HFF-Myc (cell line): ENCODE data around the gene LRCH1.
A peak's percentile ranks its signal among the peaks of the same experiment; 100 is the strongest.

ENCODE experiments used
- DNase-seq: peaks from one replicate; pipeline ENCODE4 v3.0.0-alpha.2; 2011; ENCODE audit warnings: low read depth; ENCODE audit errors: extremely low read depth
- H3K4me3 ChIP-seq: replicated peaks from 2 replicates; pipeline ENCODE4 v1.5.1; 2011; ENCODE audit warnings: low read depth, mild to moderate bottlenecking, control low read depth, low read length
- TF ChIP-seq, protein P1 (sequence below): IDR thresholded peaks from 2 replicates; pipeline ENCODE4 v1.5.1; 2012; ENCODE audit warnings: mild to moderate bottlenecking, low read depth, low read length, control low read depth; ENCODE audit errors: missing control alignments

Gene LRCH1

DNA sequence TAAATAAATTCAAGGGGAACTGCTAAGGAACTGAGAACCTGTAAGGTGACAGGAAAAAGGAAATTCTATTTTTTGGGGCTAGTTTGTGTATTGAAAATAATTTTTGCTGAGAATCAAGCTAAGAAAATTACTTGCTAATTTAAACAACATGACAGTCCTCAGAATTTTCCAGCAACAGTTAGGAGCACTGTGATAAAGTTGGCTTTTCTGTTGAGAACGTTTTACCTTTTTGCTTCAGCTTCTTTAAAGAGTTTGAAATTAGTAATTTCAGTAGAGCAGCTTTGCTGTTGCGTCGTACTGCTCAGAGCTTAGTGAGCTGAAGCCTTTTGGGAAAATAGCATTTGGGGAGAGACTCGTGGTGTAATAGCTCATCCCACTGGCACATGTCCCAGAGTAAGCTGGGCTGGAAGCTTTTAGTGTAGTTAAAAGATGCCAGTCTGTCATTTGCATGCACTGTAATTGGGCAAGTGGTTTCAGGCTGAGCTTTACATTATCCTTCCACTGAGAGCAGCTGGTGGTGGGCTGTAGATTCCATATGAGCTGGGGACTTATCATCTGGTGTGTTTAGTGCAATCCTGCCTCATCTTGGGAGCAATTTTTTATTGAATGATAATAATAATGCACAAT lies 69.8 kb downstream of the LRCH1 start:
- TF ChIP-seq, protein P1, sequence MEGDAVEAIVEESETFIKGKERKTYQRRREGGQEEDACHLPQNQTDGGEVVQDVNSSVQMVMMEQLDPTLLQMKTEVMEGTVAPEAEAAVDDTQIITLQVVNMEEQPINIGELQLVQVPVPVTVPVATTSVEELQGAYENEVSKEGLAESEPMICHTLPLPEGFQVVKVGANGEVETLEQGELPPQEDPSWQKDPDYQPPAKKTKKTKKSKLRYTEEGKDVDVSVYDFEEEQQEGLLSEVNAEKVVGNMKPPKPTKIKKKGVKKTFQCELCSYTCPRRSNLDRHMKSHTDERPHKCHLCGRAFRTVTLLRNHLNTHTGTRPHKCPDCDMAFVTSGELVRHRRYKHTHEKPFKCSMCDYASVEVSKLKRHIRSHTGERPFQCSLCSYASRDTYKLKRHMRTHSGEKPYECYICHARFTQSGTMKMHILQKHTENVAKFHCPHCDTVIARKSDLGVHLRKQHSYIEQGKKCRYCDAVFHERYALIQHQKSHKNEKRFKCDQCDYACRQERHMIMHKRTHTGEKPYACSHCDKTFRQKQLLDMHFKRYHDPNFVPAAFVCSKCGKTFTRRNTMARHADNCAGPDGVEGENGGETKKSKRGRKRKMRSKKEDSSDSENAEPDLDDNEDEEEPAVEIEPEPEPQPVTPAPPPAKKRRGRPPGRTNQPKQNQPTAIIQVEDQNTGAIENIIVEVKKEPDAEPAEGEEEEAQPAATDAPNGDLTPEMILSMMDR = no peak
- no peak overlapping the region for H3K4me3 ChIP-seq
- DNase-seq = peak; percentile 72

- no peak overlapping the region for H3K4me3 ChIP-seq
- TF ChIP-seq, protein P1 = no peak
- DNase-seq = no peak
These were observed 71.4 kb downstream of the LRCH1 start for GRCh38 chr13:46624353-46624752.

GRCh38 chr13:46624821-46625220 lies 71.9 kb downstream of the LRCH1 start:
- DNase-seq = no peak
- H3K4me3 ChIP-seq = no peak overlapping the region
- TF ChIP-seq, protein P1 = no peak

DNA sequence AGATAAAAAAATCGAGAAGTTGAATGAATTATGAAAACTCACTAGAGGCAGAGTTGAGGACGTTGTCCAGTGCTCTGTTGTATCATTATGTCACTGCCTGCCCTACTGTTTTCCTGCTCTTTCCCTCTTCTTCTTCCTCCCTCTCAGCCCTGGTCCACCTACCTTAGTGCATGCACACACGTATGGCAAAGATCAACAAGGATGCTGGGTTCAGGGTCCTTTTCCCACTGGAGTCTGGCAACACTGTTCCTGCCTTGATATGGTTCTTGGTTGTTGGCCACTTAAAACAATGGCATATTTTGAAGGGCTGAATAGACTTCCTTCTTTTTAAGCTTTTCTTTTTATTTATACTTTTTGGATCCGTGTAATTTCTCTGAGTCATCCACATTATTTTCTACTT lies 74.5 kb downstream of the LRCH1 start:
- TF ChIP-seq, protein P1 = no peak
- DNase-seq = no peak
- H3K4me3 ChIP-seq = no peak overlapping the region

DNA sequence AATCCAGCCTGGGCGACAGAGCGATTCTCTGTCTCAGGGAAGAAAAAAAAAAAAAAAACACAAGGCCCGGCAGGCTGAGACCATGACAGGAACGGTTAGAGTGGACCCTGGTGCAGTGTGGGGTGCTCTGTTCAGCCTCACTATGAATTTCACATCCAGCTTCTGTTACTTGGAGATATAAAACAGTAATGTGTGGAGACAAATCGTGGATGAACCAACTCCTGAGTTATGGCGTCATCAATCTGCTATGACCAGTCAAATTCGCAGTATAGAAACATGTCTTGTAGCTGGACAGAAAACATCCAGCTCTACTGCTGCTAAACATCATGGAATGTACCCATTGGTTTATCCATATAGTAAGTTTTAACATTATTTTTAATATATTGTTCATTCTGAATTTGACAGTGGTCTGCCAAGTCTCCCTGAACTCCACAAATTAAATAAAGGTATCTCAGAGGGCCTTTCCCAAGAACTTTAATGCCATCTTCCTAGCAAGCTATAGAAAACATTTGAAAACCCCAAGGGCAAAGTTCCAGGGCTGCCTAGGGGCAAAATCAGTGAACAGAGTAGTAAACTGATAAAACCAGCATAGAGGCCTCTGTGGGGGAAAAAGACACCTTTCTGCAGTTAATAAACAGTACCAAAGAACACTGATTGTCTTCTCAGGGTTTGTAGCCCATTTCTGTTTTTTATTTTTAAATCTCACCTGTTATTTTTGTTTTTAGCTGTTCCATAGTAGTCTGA lies 75.8 kb downstream of the LRCH1 start:
- no peak overlapping the region for H3K4me3 ChIP-seq
- DNase-seq = no peak
- TF ChIP-seq, protein P1 = no peak

DNA sequence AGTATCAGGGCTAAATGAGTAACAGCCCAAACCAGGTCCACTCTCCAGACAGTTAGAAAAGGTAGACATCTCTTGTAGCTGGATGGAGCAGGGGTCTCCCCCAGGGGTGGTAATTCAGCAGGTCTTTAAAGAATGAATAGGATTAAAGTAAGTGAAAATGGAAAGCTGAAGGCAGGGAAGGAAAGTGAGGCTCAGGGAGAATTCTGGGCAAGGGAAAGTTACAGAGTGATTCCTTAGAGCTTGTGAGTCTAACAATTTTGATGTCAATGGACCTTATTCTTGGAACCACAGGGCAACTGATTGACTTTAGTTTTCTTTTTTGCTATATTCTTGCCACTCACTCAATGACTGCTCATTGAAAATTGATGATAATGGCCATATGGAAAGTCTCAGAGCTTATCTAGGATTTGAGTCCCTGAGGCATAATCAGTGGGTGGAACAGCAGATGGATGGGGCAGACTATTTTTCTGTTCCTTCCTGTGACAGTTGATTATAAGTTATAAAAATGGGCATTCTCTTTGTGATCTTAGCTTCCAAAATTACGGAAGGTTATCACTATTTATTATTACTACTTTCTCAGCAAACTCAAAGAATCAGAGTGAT lies 76.9 kb downstream of the LRCH1 start:
- TF ChIP-seq, protein P1 = no peak
- H3K4me3 ChIP-seq = no peak overlapping the region
- no peak for DNase-seq
